KMS-11 (cell line): Measurements from ENCODE around the gene OR7A17.

Experiments
- H2AFZ ChIP-seq: fragments of 200-600 bp; sonication (generic); 2 replicates; pipeline ENCODE4 v1.6.1; 2016; ENCODE audit warnings: antibody characterized with exemption, mixed run types, low read depth
- H3K27ac ChIP-seq: fragments of 200-600 bp; sonication (generic); 2 replicates; pipeline ENCODE4 v1.6.1; 2016; ENCODE audit warnings: mild to moderate bottlenecking, mixed run types
- H3K27me3 ChIP-seq: fragments of 200-600 bp; sonication (generic); 2 replicates; pipeline ENCODE4 v1.6.1; 2017; ENCODE audit warnings: mild to moderate bottlenecking, low read depth, mixed run types, moderate library complexity; ENCODE audit not compliant: insufficient read depth
- H3K36me3 ChIP-seq: fragments of 200-600 bp; sonication (generic); 2 replicates; pipeline ENCODE4 v1.6.1; 2017; ENCODE audit warnings: mild to moderate bottlenecking, mixed run types; ENCODE audit not compliant: insufficient read depth
- H3K4me1 ChIP-seq: fragments of 200-600 bp; sonication (generic); 2 replicates; pipeline ENCODE4 v1.6.1; 2016; ENCODE audit warnings: mild to moderate bottlenecking, low read depth, mixed run types; ENCODE audit not compliant: poor library complexity, severe bottlenecking
- H3K4me2 ChIP-seq: fragments of 200-600 bp; sonication (generic); 2 replicates; pipeline ENCODE4 v1.7.0; 2016; ENCODE audit warnings: mild to moderate bottlenecking, mixed run types
- H3K4me3 ChIP-seq: fragments of 200-600 bp; sonication (generic); IDR thresholded peaks from 2 replicates; pipeline ENCODE4 v1.6.1; 2017; ENCODE audit warnings: low read depth, low read length, mixed read lengths; ENCODE audit not compliant: insufficient read depth
- H3K79me2 ChIP-seq: fragments of 200-600 bp; sonication (generic); 2 replicates; pipeline ENCODE4 v1.6.1; 2016; ENCODE audit warnings: low read depth, mixed run types; ENCODE audit not compliant: insufficient read depth
- H3K9ac ChIP-seq: fragments of 200-600 bp; sonication (generic); 2 replicates; pipeline ENCODE4 v1.6.1; 2016; ENCODE audit warnings: mild to moderate bottlenecking, mixed run types
- H4K20me1 ChIP-seq: fragments of 200-600 bp; sonication (generic); 2 replicates; pipeline ENCODE4 v1.6.1; 2016; ENCODE audit warnings: mild to moderate bottlenecking, mixed run types; ENCODE audit not compliant: insufficient read depth
- CTCF ChIP-seq: fragments of 200-600 bp; sonication (generic); conservative IDR thresholded peaks from 2 replicates; pipeline ENCODE4 v1.6.1; 2017; ENCODE audit warnings: low read depth, mild to moderate bottlenecking, antibody characterized with exemption, low read length, moderate library complexity, mixed read lengths

OR7A17 gene

GRCh38 chr19:14906711-14907110 is 20.8 kb upstream of the OR7A17 start:
- no peaks in the 10 kb centered on the region for H3K79me2 ChIP-seq
- no peaks in the 10 kb centered on the region for H3K4me1 ChIP-seq
- H3K4me3 ChIP-seq, result no peak overlapping the region
- no peaks in the 10 kb centered on the region for H4K20me1 ChIP-seq
- TF ChIP-seq CTCF, result no peak
- no peak overlapping the region for H3K4me2 ChIP-seq
- H3K9ac ChIP-seq, result no peak overlapping the region
- H3K27me3 ChIP-seq, result peaks cover 7% of the 10 kb centered on the region; the same call in 1 of the 2 replicates
- no peak overlapping the region for H3K27ac ChIP-seq
- H2AFZ ChIP-seq, result no peak overlapping the region
- H3K36me3 ChIP-seq, result no peaks in the 10 kb centered on the region

- peaks cover 5% of the 10 kb centered on the region; the same call in 1 of the 2 replicates for H3K27me3 ChIP-seq
- H3K79me2 ChIP-seq, result no peaks in the 10 kb centered on the region
- no peaks in the 10 kb centered on the region for H3K4me1 ChIP-seq
- no peak overlapping the region for H3K4me3 ChIP-seq
- no peak overlapping the region for H2AFZ ChIP-seq
- no peak overlapping the region for H3K9ac ChIP-seq
- no peak overlapping the region for H3K4me2 ChIP-seq
- no peak overlapping the region for H3K27ac ChIP-seq
- H4K20me1 ChIP-seq, result no peaks in the 10 kb centered on the region
- TF ChIP-seq CTCF, result no peak
- no peaks in the 10 kb centered on the region for H3K36me3 ChIP-seq
Measured at GRCh38 chr19:14901675-14902260, 15.8 kb upstream of the OR7A17 start.

- H2AFZ ChIP-seq, result no peak overlapping the region
- H3K4me3 ChIP-seq, result no peak overlapping the region
- H3K36me3 ChIP-seq, result no peaks in the 10 kb centered on the region
- no peak overlapping the region for H3K4me2 ChIP-seq
- no peaks in the 10 kb centered on the region; the same call in 1 of the 2 replicates for H3K27me3 ChIP-seq
- H3K4me1 ChIP-seq, result no peaks in the 10 kb centered on the region
- no peaks in the 10 kb centered on the region for H3K79me2 ChIP-seq
- no peaks in the 10 kb centered on the region for H4K20me1 ChIP-seq
- no peak for TF ChIP-seq CTCF
- no peak overlapping the region for H3K27ac ChIP-seq
- no peak overlapping the region for H3K9ac ChIP-seq
Measured at GRCh38 chr19:14890643-14891379, 4.9 kb upstream of the OR7A17 start.

GRCh38 chr19:14889994-14890642 is 4.2 kb upstream of the OR7A17 start:
- H3K27ac ChIP-seq, result no peak overlapping the region
- no peaks in the 10 kb centered on the region for H3K79me2 ChIP-seq
- H3K4me2 ChIP-seq, result no peak overlapping the region
- H3K36me3 ChIP-seq, result no peaks in the 10 kb centered on the region
- no peak overlapping the region for H3K9ac ChIP-seq
- no peak overlapping the region for H2AFZ ChIP-seq
- H3K4me3 ChIP-seq, result no peak overlapping the region
- no peak for TF ChIP-seq CTCF
- H3K27me3 ChIP-seq, result no peaks in the 10 kb centered on the region; the same call in 1 of the 2 replicates
- H3K4me1 ChIP-seq, result no peaks in the 10 kb centered on the region
- no peaks in the 10 kb centered on the region for H4K20me1 ChIP-seq
